Measurements from ENCODE around the gene LSAMP.

DNA sequence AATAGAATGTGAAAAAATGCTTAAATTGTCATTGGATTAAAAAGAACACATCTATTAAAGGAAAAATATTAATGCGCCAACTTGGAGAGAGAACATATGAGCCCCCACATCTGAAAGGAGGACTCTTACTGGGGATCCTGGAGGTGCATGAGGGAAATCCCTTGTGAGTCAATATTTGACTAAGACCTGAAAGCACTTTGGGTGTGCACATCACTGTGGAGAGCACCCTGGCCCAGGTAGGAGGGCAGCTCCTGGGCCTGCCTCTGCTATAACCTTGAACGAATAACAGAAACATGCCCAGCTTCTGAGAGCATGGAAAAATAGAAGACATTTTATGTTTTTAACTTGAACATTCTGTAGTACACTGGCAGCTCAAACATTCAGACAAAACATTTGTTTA lies 622.2 kb downstream of the LSAMP start:
- TF ChIP-seq, protein P1, sequence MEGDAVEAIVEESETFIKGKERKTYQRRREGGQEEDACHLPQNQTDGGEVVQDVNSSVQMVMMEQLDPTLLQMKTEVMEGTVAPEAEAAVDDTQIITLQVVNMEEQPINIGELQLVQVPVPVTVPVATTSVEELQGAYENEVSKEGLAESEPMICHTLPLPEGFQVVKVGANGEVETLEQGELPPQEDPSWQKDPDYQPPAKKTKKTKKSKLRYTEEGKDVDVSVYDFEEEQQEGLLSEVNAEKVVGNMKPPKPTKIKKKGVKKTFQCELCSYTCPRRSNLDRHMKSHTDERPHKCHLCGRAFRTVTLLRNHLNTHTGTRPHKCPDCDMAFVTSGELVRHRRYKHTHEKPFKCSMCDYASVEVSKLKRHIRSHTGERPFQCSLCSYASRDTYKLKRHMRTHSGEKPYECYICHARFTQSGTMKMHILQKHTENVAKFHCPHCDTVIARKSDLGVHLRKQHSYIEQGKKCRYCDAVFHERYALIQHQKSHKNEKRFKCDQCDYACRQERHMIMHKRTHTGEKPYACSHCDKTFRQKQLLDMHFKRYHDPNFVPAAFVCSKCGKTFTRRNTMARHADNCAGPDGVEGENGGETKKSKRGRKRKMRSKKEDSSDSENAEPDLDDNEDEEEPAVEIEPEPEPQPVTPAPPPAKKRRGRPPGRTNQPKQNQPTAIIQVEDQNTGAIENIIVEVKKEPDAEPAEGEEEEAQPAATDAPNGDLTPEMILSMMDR (conservative IDR thresholded peaks at IDR 0.05; ENCODE audit: low read length), result no peak
- TF ChIP-seq EZH2phosphoT487 (IDR thresholded peaks at IDR 0.05; ENCODE audit: borderline replicate concordance), result no peak
